Esophagus muscularis mucosa (tissue), 3 donors: ENCODE measurements around the gene XPO6.

Experiments
- POLR2AphosphoS5 ChIP-seq, 2 donors: sonication (generic); formaldehyde crosslinking; IDR thresholded peaks; one replicate each; pipeline ENCODE4 v1.6.1; 2017; ENCODE audit warnings: antibody characterized with exemption in 2 of 2
- TF ChIP-seq, protein P1 (sequence below), 3 experiments: fragments of 200-600 bp in 2 of 3; fragments of 450-650 bp in 1 of 3; sonication (generic) in 2 of 3; IDR thresholded peaks; one replicate each; pipeline ENCODE4 v1.5.1; 2017 to 2019; ENCODE audit warnings: antibody characterized with exemption in 3 of 3, mild to moderate bottlenecking in 2 of 3, moderate library complexity in 1 of 3

DNA sequence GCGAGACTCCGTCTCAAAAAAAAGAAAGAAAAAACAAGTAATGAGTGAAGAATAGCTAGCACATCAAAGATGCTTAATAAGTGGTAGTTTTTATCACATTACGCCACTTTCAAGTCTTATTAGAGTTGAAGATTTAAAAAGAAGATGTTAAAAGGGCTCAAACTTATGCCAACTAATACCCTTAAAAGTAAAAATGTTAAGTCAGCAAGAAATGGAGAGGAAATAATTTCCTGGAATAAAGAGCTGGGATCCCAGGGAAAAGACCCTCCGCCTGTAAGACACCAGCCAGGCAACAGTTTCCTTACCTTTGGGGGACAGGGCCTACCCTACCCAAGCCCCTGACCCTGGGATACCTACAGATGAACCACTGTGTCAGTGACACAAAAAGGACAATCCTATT is 3.6 kb downstream of the XPO6 start:
- no peak for TF ChIP-seq POLR2AphosphoS5 (IDR thresholded peaks at IDR 0.05)
- TF ChIP-seq, protein P1, sequence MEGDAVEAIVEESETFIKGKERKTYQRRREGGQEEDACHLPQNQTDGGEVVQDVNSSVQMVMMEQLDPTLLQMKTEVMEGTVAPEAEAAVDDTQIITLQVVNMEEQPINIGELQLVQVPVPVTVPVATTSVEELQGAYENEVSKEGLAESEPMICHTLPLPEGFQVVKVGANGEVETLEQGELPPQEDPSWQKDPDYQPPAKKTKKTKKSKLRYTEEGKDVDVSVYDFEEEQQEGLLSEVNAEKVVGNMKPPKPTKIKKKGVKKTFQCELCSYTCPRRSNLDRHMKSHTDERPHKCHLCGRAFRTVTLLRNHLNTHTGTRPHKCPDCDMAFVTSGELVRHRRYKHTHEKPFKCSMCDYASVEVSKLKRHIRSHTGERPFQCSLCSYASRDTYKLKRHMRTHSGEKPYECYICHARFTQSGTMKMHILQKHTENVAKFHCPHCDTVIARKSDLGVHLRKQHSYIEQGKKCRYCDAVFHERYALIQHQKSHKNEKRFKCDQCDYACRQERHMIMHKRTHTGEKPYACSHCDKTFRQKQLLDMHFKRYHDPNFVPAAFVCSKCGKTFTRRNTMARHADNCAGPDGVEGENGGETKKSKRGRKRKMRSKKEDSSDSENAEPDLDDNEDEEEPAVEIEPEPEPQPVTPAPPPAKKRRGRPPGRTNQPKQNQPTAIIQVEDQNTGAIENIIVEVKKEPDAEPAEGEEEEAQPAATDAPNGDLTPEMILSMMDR (IDR thresholded peaks at IDR 0.05): no peak
